ENCODE data around the gene TREH. TPM values are rescaled to one million over a fixed set of nuclear protein-coding genes. Genes with fewer than 3 reads are reported as not detected.
A peak's percentile ranks its signal among the peaks of the same experiment; 100 is the strongest.

TREH gene
- total RNA-seq, 4 donors from 2014 or later, result 18.9 to 53.4 (median 32.6) TPM

GRCh38 chr11:118629761-118630661 lies 49.4 kb downstream of the TREH start:
- peaks cover 0 to 61% (median 3%) of the 10 kb centered on the region in 4 donors for H3K4me1 ChIP-seq
- H3K4me3 ChIP-seq, result peak overlapping the region in 2 of 4 donors; percentile 40 to 49
- TF ChIP-seq, protein P1, sequence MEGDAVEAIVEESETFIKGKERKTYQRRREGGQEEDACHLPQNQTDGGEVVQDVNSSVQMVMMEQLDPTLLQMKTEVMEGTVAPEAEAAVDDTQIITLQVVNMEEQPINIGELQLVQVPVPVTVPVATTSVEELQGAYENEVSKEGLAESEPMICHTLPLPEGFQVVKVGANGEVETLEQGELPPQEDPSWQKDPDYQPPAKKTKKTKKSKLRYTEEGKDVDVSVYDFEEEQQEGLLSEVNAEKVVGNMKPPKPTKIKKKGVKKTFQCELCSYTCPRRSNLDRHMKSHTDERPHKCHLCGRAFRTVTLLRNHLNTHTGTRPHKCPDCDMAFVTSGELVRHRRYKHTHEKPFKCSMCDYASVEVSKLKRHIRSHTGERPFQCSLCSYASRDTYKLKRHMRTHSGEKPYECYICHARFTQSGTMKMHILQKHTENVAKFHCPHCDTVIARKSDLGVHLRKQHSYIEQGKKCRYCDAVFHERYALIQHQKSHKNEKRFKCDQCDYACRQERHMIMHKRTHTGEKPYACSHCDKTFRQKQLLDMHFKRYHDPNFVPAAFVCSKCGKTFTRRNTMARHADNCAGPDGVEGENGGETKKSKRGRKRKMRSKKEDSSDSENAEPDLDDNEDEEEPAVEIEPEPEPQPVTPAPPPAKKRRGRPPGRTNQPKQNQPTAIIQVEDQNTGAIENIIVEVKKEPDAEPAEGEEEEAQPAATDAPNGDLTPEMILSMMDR (IDR thresholded peaks at IDR 0.05), result no peak
- no peak for TF ChIP-seq POLR2A (IDR thresholded peaks at IDR 0.05)
- peaks cover 0 to 29% (median 0%) of the 10 kb centered on the region in 3 donors for H3K36me3 ChIP-seq
- peak overlapping the region in 1 of 4 donors; percentile 55 for H3K27ac ChIP-seq
- no peaks in the 10 kb centered on the region for H3K27me3 ChIP-seq
- peak in 2 of 3 donors; percentile 67 to 78 for DNase-seq
- H3K9me3 ChIP-seq, result no peaks in the 10 kb centered on the region

- TF ChIP-seq, protein P1 (IDR thresholded peaks at IDR 0.05), result no peak
- TF ChIP-seq POLR2A (IDR thresholded peaks at IDR 0.05), result no peak
- H3K27me3 ChIP-seq, result no peaks in the 10 kb centered on the region
- peaks cover 0 to 31% (median 0%) of the 10 kb centered on the region in 3 donors for H3K36me3 ChIP-seq
- no peak overlapping the region for H3K4me3 ChIP-seq
- no peaks in the 10 kb centered on the region for H3K9me3 ChIP-seq
- H3K4me1 ChIP-seq, result peaks cover 0 to 53% (median 0%) of the 10 kb centered on the region in 4 donors
- DNase-seq, result no peak
- no peak overlapping the region for H3K27ac ChIP-seq
Measured at GRCh38 chr11:118628861-118629549, 50.4 kb downstream of the TREH start.

DNA sequence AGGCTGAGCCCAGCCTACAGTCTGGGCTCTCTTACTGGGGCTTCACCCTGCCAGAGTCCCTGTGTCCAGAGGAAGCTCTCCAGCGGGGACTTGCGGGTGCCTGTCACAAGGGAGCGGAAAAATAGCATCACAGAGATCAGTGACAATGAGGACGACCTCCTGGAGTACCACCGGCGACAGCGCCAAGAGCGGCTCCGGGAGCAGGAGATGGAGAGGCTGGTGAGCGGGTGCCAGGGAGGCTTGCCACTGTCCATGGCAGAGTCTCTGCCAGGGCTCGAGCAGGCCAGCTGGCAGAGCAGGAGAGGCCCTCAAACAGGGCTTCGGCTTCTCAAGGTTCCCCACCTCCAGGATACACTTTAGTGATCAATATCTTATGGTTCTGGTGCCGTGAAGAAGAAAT lies 51.0 kb downstream of the TREH start:
- peaks cover 0 to 31% (median 0%) of the 10 kb centered on the region in 3 donors for H3K36me3 ChIP-seq
- H3K27me3 ChIP-seq, result no peaks in the 10 kb centered on the region
- peaks cover 0 to 47% (median 0%) of the 10 kb centered on the region in 4 donors for H3K4me1 ChIP-seq
- no peak overlapping the region for H3K27ac ChIP-seq
- no peaks in the 10 kb centered on the region for H3K9me3 ChIP-seq
- H3K4me3 ChIP-seq, result no peak overlapping the region
- TF ChIP-seq, protein P1 (IDR thresholded peaks at IDR 0.05), result no peak
- no peak for TF ChIP-seq POLR2A (IDR thresholded peaks at IDR 0.05)
- DNase-seq, result no peak

DNA sequence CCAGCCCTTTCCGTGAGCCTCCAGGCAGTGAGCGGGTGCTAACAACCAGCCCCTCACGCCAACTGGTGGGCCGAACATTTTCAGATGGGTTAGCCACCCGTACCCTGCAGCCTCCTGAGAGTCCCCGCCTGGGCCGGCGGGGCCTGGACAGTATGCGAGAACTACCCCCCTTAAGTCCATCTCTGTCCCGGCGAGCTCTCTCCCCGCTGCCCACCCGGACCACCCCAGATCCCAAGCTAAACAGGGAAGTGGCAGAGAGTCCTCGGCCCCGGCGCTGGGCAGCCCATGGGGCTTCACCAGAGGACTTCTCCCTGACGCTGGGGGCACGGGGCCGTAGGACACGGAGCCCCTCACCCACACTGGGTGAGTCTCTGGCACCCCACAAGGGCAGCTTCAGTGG lies 51.4 kb downstream of the TREH start:
- TF ChIP-seq, protein P1 (IDR thresholded peaks at IDR 0.05), result no peak
- no peak for TF ChIP-seq POLR2A (IDR thresholded peaks at IDR 0.05)
- H3K36me3 ChIP-seq, result peaks cover 0 to 31% (median 0%) of the 10 kb centered on the region in 3 donors
- no peak overlapping the region for H3K4me3 ChIP-seq
- no peaks in the 10 kb centered on the region for H3K9me3 ChIP-seq
- no peaks in the 10 kb centered on the region for H3K27me3 ChIP-seq
- DNase-seq, result no peak
- H3K4me1 ChIP-seq, result peaks cover 0 to 43% (median 0%) of the 10 kb centered on the region in 4 donors
- H3K27ac ChIP-seq, result no peak overlapping the region

GRCh38 chr11:118627566-118627965 lies 51.9 kb downstream of the TREH start:
- Histone ChIP-seq H3K4me1 (peaks cover 0 to 40% (median 0%) of the 10 kb centered on the region in 4 donors), H3K36me3 (peaks cover 0 to 31% (median 0%) of the 10 kb centered on the region in 3 donors), H3K4me3 (no peak overlapping the region), H3K9me3 (no peaks in the 10 kb centered on the region), H3K27ac (no peak overlapping the region), H3K27me3 (no peaks in the 10 kb centered on the region)
- TF ChIP-seq, protein P1 (IDR thresholded peaks at IDR 0.05), result no peak
- TF ChIP-seq POLR2A (IDR thresholded peaks at IDR 0.05), result no peak
- no peak for DNase-seq
